ENCODE data around the gene TTLL7. TPM values are rescaled to one million over a fixed set of nuclear protein-coding genes. Genes with fewer than 3 reads are reported as not detected.
A peak's percentile ranks its signal among the peaks of the same experiment; 100 is the strongest.

Gene TTLL7
- total and polyA plus RNA-seq, 2 experiments from 2014 or later, result 2.7 to 2.9 TPM

DNA sequence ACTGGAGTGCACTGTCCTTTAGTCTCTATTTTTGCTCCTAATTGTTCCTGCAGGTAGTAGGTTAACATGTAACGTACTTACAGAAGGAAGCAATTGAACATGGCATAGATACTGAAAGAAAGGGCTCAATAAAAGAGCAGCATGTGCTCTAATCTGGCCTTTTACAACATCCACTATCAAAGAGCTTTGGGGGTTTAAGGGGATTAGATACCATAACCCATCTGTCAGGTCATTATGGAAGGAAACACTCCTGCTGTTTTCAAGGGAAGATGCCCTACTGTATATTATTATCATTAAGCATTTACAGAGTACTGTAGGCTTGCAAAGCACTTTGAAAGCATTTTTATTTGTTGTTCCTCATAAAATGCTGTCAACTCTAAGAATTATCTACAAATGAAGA lies 152.8 kb downstream of the TTLL7 start:
- no peak for TF ChIP-seq EZH2 (IDR thresholded peaks at IDR 0.05; ENCODE audit: insufficient read depth, poor library complexity, severe bottlenecking)
- no peak for TF ChIP-seq EZH2phosphoT487 (IDR thresholded peaks at IDR 0.05; ENCODE audit: insufficient read depth, low read depth)
- Histone ChIP-seq H3K79me2 (ENCODE audit: insufficient read depth) (no peaks in the 10 kb centered on the region), H3K4me1 (ENCODE audit: insufficient read depth) (peaks cover 5% of the 10 kb centered on the region; the same call in 1 of the 2 replicates), H2AFZ (no peak overlapping the region), H3K27ac (no peak overlapping the region), H3K27me3 (replicated peaks; ENCODE audit: insufficient read depth) (no peaks in the 10 kb centered on the region), H3K9ac (no peak overlapping the region), H4K20me1 (ENCODE audit: insufficient read depth) (no peaks in the 10 kb centered on the region), H3K4me3 (no peak overlapping the region), H3K9me3 (ENCODE audit: low read depth) (no peaks in the 10 kb centered on the region), H3K9me2 (ENCODE audit: insufficient read depth) (no peaks in the 10 kb centered on the region), H3F3A (ENCODE audit: insufficient read depth) (peaks cover 7% of the 10 kb centered on the region; the same call in 1 of the 2 replicates), H3K4me2 (ENCODE audit: unreplicated experiment) (no peak overlapping the region), H3K36me3 (ENCODE audit: low read depth) (no peaks in the 10 kb centered on the region)
- 77 to 86% methylated on average over 1 of the region's 1 CpG for WGBS, 2 experiments (ENCODE audit: low coverage in 1 of 2, low lambda C conversion rate in 2 of 2, missing lambda C conversion rate in 2 of 2)
- DNase-seq, result no peak
- in situ Hi-C loops (cut with MboI), result no loop called here

DNA sequence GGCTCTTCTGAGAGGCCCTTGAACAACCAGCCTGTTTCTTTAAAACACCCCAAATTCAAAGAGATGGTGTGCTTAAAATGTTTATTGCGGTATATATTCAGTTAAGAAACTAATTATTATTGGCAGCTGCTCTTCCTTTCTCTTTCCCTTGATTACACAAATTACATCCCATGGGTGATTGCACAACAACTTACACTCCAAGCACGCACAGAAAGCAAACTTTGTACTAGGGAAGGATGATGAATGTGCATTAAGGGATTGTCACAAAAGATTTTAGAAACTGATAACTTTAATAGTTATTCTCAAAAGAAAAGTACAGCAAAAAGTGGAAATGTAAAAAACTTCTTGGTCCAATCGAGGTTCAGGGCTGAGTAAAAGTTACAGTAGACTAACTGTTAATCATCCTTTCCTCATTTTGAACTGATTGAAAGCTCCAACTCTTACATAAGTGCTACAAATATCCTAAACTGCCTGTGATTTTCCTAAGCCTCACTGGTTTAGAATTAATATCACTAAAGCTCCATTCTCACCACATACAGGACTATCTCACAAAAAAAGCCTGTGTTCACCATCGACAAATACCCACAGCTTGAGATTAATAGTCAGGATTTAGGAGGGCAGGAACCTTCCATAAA lies 153.4 kb downstream of the TTLL7 start:
- Histone ChIP-seq H3K4me3 (no peak overlapping the region), H3K9me3 (ENCODE audit: low read depth) (no peaks in the 10 kb centered on the region), H3K9me2 (ENCODE audit: insufficient read depth) (no peaks in the 10 kb centered on the region), H4K20me1 (ENCODE audit: insufficient read depth) (no peaks in the 10 kb centered on the region), H3K27ac (no peak overlapping the region), H3K4me1 (ENCODE audit: insufficient read depth) (peaks cover 5% of the 10 kb centered on the region; the same call in 1 of the 2 replicates), H3K4me2 (ENCODE audit: unreplicated experiment) (no peak overlapping the region), H3F3A (ENCODE audit: insufficient read depth) (peaks cover 7% of the 10 kb centered on the region; the same call in 1 of the 2 replicates), H3K36me3 (ENCODE audit: low read depth) (no peaks in the 10 kb centered on the region), H3K9ac (no peak overlapping the region), H3K79me2 (ENCODE audit: insufficient read depth) (no peaks in the 10 kb centered on the region), H3K27me3 (replicated peaks; ENCODE audit: insufficient read depth) (no peaks in the 10 kb centered on the region), H2AFZ (no peak overlapping the region)
- DNase-seq, result peak; percentile 39
- TF ChIP-seq EZH2phosphoT487 (IDR thresholded peaks at IDR 0.05; ENCODE audit: insufficient read depth, low read depth) (no peak), EZH2 (IDR thresholded peaks at IDR 0.05; ENCODE audit: insufficient read depth, poor library complexity, severe bottlenecking) (no peak)
- 5 to 8% methylated on average over 4 of the region's 4 CpGs for WGBS, 2 experiments (ENCODE audit: low coverage in 1 of 2, low lambda C conversion rate in 2 of 2, missing lambda C conversion rate in 2 of 2)
- in situ Hi-C loops (cut with MboI), result no loop called here

DNA sequence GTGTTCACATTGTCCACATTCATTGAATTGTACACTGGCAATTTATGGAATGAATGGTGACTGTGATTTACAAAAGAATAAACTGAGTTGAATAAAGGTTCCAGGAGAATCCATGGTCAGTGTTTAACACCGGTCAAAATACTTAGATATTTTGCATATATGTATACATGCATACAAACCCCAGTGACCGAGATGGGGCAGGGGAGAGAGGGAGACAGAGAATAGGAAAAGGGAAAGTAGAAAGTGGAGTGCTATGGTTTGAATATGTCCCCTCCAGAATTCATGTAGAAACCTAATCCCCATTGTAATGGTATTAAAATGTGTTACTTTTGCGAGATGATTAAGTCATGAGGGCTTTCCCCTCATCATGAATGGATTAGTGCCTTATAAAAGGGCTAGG lies 154.4 kb downstream of the TTLL7 start:
- Histone ChIP-seq H4K20me1 (ENCODE audit: insufficient read depth) (no peaks in the 10 kb centered on the region), H3K27me3 (replicated peaks; ENCODE audit: insufficient read depth) (no peaks in the 10 kb centered on the region), H3K4me1 (ENCODE audit: insufficient read depth) (peaks cover 9% of the 10 kb centered on the region), H3F3A (ENCODE audit: insufficient read depth) (peaks cover 7% of the 10 kb centered on the region; the same call in 1 of the 2 replicates), H3K36me3 (ENCODE audit: low read depth) (no peaks in the 10 kb centered on the region), H3K4me2 (ENCODE audit: unreplicated experiment) (no peak overlapping the region), H3K79me2 (ENCODE audit: insufficient read depth) (no peaks in the 10 kb centered on the region), H3K9ac (no peak overlapping the region), H3K27ac (no peak overlapping the region), H2AFZ (no peak overlapping the region), H3K4me3 (no peak overlapping the region), H3K9me3 (ENCODE audit: low read depth) (no peaks in the 10 kb centered on the region), H3K9me2 (ENCODE audit: insufficient read depth) (no peaks in the 10 kb centered on the region)
- no peak for TF ChIP-seq EZH2phosphoT487 (IDR thresholded peaks at IDR 0.05; ENCODE audit: insufficient read depth, low read depth)
- no peak for TF ChIP-seq EZH2 (IDR thresholded peaks at IDR 0.05; ENCODE audit: insufficient read depth, poor library complexity, severe bottlenecking)
- 74 to 81% methylated on average over 3 of the region's 3 CpGs for WGBS, 2 experiments (ENCODE audit: low coverage in 1 of 2, low lambda C conversion rate in 2 of 2, missing lambda C conversion rate in 2 of 2)
- in situ Hi-C loops (cut with MboI), result no loop called here
- no peak for DNase-seq

- TF ChIP-seq EZH2 (IDR thresholded peaks at IDR 0.05; ENCODE audit: insufficient read depth, poor library complexity, severe bottlenecking) (no peak), EZH2phosphoT487 (IDR thresholded peaks at IDR 0.05; ENCODE audit: insufficient read depth, low read depth) (no peak)
- in situ Hi-C loops (cut with MboI), result no loop called here
- H3K9ac ChIP-seq, result no peak overlapping the region
- no peaks in the 10 kb centered on the region for H3K36me3 ChIP-seq (ENCODE audit: low read depth)
- H3F3A ChIP-seq (ENCODE audit: insufficient read depth), result no peaks in the 10 kb centered on the region
- H3K9me3 ChIP-seq (ENCODE audit: low read depth), result no peaks in the 10 kb centered on the region
- no peaks in the 10 kb centered on the region for H3K9me2 ChIP-seq (ENCODE audit: insufficient read depth)
- WGBS, 2 experiments (ENCODE audit: low coverage in 1 of 2, low lambda C conversion rate in 2 of 2, missing lambda C conversion rate in 2 of 2), result 73 to 74% methylated on average over 3 of the region's 3 CpGs
- H3K27ac ChIP-seq, result 0 out of 2 replicates have a peak overlapping the region, but pooled peaks have one; percentile 30
- H3K4me3 ChIP-seq, result no peak overlapping the region
- no peaks in the 10 kb centered on the region for H3K79me2 ChIP-seq (ENCODE audit: insufficient read depth)
- no peak overlapping the region for H3K4me2 ChIP-seq (ENCODE audit: unreplicated experiment)
- H2AFZ ChIP-seq, result peak overlapping the region; percentile 75
- DNase-seq, result peak; percentile 71
- H4K20me1 ChIP-seq (ENCODE audit: insufficient read depth), result no peaks in the 10 kb centered on the region
- H3K4me1 ChIP-seq (ENCODE audit: insufficient read depth), result peaks cover 4% of the 10 kb centered on the region
- no peaks in the 10 kb centered on the region for H3K27me3 ChIP-seq (replicated peaks; ENCODE audit: insufficient read depth)
Observed at GRCh38 chr1:83839566-83840173, 159.3 kb downstream of the TTLL7 start.
